Loucy (cell line): Measurements from ENCODE around the gene LRRC72.

Source experiments
- EZH2phosphoT487 ChIP-seq: fragments of 200-600 bp; IDR thresholded peaks from 2 replicates; pipeline ENCODE4 v1.6.1; 2018; ENCODE audit warnings: antibody characterized with exemption, mild to moderate bottlenecking, moderate library complexity, borderline replicate concordance
- TF ChIP-seq, protein P1 (sequence below): fragments of 200-600 bp; sonication (generic); conservative IDR thresholded peaks from 2 replicates; pipeline ENCODE4 v1.5.1; 2014; ENCODE audit warnings: mild to moderate bottlenecking, antibody characterized with exemption, low read length

DNA sequence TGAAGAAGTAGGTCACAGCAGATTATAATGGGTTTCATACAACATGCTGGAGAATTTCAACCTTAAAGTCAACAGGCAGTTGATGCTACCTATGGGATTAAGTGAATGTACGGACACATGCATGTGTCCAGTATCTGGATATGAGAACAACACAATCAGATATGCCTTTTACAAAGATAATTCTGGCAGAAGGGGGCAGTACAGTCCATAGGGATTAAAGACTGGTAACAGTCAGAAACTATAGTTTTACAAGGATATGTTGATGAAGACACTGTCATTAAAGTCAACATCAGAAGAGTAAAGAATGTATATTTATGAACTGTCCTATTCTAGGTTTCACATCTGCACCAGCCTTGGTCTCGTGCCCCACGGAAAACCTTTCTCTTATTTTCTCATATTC is 77.4 kb downstream of the LRRC72 start:
- TF ChIP-seq, protein P1, sequence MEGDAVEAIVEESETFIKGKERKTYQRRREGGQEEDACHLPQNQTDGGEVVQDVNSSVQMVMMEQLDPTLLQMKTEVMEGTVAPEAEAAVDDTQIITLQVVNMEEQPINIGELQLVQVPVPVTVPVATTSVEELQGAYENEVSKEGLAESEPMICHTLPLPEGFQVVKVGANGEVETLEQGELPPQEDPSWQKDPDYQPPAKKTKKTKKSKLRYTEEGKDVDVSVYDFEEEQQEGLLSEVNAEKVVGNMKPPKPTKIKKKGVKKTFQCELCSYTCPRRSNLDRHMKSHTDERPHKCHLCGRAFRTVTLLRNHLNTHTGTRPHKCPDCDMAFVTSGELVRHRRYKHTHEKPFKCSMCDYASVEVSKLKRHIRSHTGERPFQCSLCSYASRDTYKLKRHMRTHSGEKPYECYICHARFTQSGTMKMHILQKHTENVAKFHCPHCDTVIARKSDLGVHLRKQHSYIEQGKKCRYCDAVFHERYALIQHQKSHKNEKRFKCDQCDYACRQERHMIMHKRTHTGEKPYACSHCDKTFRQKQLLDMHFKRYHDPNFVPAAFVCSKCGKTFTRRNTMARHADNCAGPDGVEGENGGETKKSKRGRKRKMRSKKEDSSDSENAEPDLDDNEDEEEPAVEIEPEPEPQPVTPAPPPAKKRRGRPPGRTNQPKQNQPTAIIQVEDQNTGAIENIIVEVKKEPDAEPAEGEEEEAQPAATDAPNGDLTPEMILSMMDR: peak; percentile 46
- TF ChIP-seq EZH2phosphoT487: no peak
